HG03342 (cell line): Measurements from ENCODE around the gene PCCB.
"Not testable (repeated sequence)": the region's sequence is repeated elsewhere in the genome, so short reads cannot be mapped to it uniquely, and the experiment has no call there.

ENCODE experiments used
- ATAC-seq: cut with Tn5 transposase; IDR thresholded peaks from one replicate; pipeline ENCODE4 v1.9.1; 2021; ENCODE audit warnings: mild to moderate bottlenecking, moderate library complexity; ENCODE audit not compliant: unreplicated experiment

Gene PCCB

GRCh38 chr3:136250059-136250902, at the start of gene PCCB:
Gene PCCB (plus strand): TSS chr3:136250340. CDS start chr3:136250376, 36 bp downstream.
- peak; percentile 97 for ATAC-seq

GRCh38 chr3:136207489-136208115, 42.5 kb upstream of the PCCB start:
- no peak for ATAC-seq

- ATAC-seq: no peak
These were observed 40.2 kb upstream of the PCCB start for GRCh38 chr3:136209921-136210320.

GRCh38 chr3:136211547-136211946, 38.6 kb upstream of the PCCB start:
- ATAC-seq: no peak

GRCh38 chr3:136222746-136223145, 27.4 kb upstream of the PCCB start:
- not testable (repeated sequence) for ATAC-seq

- no peak for ATAC-seq
These were observed 17.7 kb upstream of the PCCB start for GRCh38 chr3:136232413-136232812.

- ATAC-seq: no peak
These were observed 14.6 kb upstream of the PCCB start for GRCh38 chr3:136235545-136235944.

- no peak for ATAC-seq
These were observed 14.0 kb upstream of the PCCB start for GRCh38 chr3:136236109-136236508.

GRCh38 chr3:136237103-136237502, 13.0 kb upstream of the PCCB start:
- no peak for ATAC-seq

- no peak for ATAC-seq
These were observed 12.0 kb upstream of the PCCB start for GRCh38 chr3:136237961-136238649.

GRCh38 chr3:136239094-136239493, 11.0 kb upstream of the PCCB start:
- no peak for ATAC-seq

- no peak for ATAC-seq
These were observed 4.4 kb upstream of the PCCB start for GRCh38 chr3:136245691-136246090.

GRCh38 chr3:136247436-136247835, 2.7 kb upstream of the PCCB start:
- ATAC-seq: no peak

- no peak for ATAC-seq
These were observed 2.1 kb upstream of the PCCB start for GRCh38 chr3:136247855-136248590.

GRCh38 chr3:136249091-136249490, 1.0 kb upstream of the PCCB start:
- no peak for ATAC-seq

- ATAC-seq: no peak
These were observed 547 bp upstream of the PCCB start for GRCh38 chr3:136249593-136249992.

GRCh38 chr3:136250903-136251460, 842 bp downstream of the PCCB start:
- peak; percentile 25 for ATAC-seq

GRCh38 chr3:136251511-136251910, 1.4 kb downstream of the PCCB start:
- no peak for ATAC-seq

- ATAC-seq: no peak
These were observed 5.7 kb downstream of the PCCB start for GRCh38 chr3:136255672-136256406.

GRCh38 chr3:136258199-136258598, 8.1 kb downstream of the PCCB start:
- no peak for ATAC-seq
